ENCODE data around the gene KRTAP9-3.
"Not testable (repeated sequence)": the region's sequence is repeated elsewhere in the genome, so short reads cannot be mapped to it uniquely, and the experiment has no call there.

Gene KRTAP9-3

GRCh38 chr17:41232399-41233105 lies at the start of gene KRTAP9-3:
KRTAP9-3 (plus strand) TSS chr17:41232449; CDS start chr17:41232502, 53 bp downstream.
- DNase-seq, result not testable (repeated sequence)

DNA sequence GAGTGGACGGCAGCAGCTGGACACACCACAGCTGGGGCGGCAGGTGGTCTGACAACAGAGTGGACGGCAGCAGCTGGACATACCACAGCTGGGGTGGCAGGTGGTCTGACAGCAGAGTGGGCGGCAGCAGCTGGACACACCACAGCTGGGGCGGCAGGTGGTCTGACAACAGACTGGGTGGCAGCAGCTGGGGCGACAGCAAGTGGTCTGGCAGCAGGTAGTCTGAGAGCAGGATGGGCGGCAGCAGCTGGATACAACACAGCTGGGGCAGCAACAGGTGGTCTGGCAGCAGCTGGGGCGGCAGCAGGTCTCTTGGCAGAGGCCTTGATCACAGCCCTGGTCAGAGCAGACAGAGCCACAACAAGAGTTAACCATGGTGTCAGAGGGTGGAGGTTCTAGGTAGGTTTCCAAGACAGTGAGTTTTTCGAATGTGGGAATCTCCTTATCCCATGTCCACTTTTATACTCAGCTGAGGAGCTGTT lies 47.7 kb upstream of the KRTAP9-3 start, which contains the start of gene KRTAP4-1:
KRTAP4-1 (minus strand) TSS at position 432 of the 482 bp plus-strand sequence; CDS start at position 375, 57 bp downstream.
- DNase-seq, result no peak

- DNase-seq, result no peak
Observed at GRCh38 chr17:41185001-41185400, 47.2 kb upstream of the KRTAP9-3 start.

GRCh38 chr17:41186872-41187271 lies 45.4 kb upstream of the KRTAP9-3 start:
- DNase-seq, result no peak

- DNase-seq, result not testable (repeated sequence)
Observed at GRCh38 chr17:41189837-41190318, 42.4 kb upstream of the KRTAP9-3 start, which contains the start of gene KRTAP9-1. KRTAP9-1 (plus strand) TSS chr17:41189887; CDS start chr17:41189887, 0 bp downstream.

DNA sequence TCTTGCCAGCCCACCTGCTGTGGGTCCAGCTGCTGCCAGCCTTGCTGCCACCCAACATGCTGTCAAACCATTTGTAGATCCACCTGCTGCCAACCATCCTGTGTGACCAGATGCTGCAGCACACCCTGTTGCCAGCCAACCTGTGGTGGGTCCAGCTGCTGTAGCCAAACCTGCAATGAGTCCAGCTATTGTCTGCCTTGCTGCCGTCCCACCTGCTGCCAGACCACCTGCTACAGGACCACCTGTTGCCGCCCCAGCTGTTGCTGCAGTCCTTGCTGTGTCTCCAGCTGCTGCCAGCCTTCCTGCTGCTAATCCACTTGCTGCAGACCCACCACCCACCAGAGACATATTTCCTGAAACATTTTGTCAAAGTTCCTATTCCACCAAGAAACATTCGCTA lies 41.9 kb upstream of the KRTAP9-3 start:
- DNase-seq, result no peak

GRCh38 chr17:41196068-41196467 lies 36.2 kb upstream of the KRTAP9-3 start:
- DNase-seq, result no peak

DNA sequence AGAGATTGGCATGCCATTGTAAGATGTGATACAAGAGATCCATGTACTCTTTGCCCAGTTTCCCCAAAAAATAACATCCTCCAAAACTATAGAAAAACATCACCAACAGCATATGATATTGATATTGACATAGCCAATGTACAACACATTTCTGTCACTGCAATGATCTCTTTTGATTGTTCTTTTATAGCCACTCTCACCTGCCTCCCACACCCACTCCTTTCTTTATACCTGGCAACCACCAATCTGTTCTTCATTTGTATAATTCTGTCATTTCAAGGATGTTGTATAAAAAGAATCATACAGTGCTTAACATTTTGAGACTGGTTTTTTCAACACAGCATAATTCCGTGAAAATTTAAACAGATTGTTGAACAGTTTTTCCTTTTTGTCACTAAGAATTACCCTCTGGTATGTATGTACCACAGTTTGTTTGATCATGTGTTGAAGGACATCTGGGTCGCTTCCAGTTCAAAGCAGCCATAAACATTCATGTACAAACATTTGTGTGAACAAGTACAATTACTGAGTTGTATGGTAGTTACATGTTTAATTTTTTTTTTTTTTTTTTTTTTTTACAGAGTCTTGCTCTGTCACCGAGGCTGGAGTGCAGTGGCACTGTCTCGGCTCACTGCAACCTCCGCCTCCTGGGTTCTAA lies 32.7 kb upstream of the KRTAP9-3 start:
- DNase-seq, result no peak

- DNase-seq, result no peak
Observed at GRCh38 chr17:41211845-41212466, 20.3 kb upstream of the KRTAP9-3 start.

- no peak for DNase-seq
Observed at GRCh38 chr17:41212524-41213169, 19.6 kb upstream of the KRTAP9-3 start.

GRCh38 chr17:41215681-41216080 lies 16.6 kb upstream of the KRTAP9-3 start:
- DNase-seq, result no peak

- no peak for DNase-seq
Observed at GRCh38 chr17:41223821-41224220, 8.4 kb upstream of the KRTAP9-3 start.

GRCh38 chr17:41226051-41226450 lies 6.2 kb upstream of the KRTAP9-3 start:
- no peak for DNase-seq

DNA sequence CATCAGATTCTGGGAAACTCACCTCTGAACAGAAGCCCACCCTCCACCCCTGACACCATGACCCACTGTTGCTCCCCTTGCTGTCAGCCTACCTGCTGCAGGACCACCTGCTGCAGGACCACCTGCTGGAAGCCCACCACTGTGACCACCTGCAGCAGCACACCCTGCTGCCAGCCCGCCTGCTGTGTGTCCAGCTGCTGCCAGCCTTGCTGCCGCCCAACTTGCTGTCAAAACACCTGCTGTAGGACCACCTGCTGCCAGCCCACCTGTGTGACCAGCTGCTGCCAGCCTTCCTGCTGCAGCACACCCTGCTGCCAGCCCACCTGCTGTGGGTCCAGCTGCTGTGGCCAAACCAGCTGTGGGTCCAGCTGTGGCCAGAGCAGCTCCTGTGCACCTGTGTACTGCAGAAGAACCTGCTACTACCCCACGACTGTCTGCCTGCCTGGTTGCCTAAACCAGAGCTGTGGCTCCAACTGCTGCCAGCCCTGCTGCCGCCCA lies 5.6 kb upstream of the KRTAP9-3 start, which contains the start of gene KRTAP9-2:
KRTAP9-2 (plus strand) TSS at position 51 of the 498 bp plus-strand sequence; CDS start at position 58, 7 bp downstream.
- not testable (repeated sequence) for DNase-seq

DNA sequence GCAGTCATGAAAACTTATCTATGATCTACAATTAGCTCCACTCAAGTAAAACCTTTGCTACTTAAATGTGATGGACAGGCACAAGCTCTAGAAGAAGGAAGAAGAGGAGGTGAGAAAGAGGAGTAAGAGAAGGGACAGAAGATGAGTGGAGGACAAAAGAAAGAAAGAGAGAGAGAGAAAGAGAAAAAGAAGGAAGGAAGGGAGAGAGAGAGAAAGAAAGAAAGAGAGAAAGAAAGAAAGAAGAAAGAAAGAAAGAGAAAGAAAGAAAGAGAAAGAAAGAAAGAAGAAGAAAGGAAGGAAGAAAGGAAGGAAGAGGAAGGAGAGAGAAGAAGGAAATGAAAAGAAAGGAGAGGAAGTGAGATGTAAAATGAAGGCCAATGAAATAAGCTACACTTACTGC lies 2.2 kb upstream of the KRTAP9-3 start:
- DNase-seq, result no peak

DNA sequence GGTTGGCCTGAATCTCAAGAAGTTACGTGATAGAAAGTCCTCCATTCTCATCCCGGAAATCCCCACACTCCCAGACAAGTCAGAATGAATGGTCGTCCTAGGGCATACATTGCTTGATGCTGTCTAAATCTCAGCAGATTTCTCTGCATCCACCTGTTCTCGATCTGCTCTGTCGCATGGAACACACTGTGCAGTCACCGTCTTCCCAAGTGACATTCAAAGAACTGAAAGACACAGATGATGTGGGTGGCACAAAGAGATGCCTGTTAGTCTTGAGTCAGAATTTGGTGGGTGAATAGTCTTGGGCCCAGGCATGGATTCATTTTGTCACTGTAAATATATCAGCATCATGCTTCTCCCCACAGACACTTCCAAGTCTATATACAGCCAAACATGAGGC lies 518 bp upstream of the KRTAP9-3 start:
- DNase-seq, result no peak

DNA sequence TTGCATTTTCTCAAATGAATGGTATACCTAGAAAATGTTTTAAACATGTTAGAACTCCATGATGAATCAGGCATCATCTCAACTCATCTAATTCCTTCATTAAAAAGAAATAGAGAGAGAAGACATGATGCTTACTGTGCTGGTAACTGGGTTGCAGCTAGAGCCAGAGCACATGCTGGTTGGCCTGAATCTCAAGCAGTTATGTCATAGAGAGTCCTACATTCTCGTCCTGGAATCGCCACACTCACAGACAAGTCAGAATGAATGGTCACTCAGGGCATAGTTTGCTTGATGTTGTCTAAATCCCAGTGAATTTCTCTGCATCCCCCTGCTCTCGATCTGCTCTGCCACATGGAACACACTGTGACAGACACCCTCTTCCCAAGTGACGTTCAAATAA lies 4.9 kb downstream of the KRTAP9-3 start:
- not testable (repeated sequence) for DNase-seq

DNA sequence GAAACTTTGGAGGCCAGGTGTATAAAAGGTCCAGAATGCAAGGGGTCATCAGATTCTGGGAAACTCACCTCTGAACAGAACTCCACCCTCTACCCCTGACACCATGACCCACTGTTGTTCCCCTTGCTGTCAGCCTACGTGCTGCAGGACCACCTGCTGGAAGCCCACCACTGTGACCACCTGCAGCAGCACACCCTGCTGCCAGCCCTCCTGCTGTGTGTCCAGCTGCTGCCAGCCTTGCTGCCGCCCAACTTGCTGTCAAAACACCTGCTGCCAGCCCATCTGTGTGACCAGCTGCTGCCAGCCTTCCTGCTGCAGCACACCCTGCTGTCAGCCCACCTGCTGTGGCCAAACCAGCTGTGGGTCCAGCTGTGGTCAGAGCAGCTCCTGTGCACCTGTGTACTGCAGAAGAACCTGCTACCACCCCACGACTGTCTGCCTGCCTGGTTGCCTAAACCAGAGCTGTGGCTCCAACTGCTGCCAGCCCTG lies 5.7 kb downstream of the KRTAP9-3 start, which contains the start of gene KRTAP9-8:
KRTAP9-8 (plus strand) TSS at position 51 of the 489 bp plus-strand sequence; CDS start at position 104, 53 bp downstream.
- not testable (repeated sequence) for DNase-seq

DNA sequence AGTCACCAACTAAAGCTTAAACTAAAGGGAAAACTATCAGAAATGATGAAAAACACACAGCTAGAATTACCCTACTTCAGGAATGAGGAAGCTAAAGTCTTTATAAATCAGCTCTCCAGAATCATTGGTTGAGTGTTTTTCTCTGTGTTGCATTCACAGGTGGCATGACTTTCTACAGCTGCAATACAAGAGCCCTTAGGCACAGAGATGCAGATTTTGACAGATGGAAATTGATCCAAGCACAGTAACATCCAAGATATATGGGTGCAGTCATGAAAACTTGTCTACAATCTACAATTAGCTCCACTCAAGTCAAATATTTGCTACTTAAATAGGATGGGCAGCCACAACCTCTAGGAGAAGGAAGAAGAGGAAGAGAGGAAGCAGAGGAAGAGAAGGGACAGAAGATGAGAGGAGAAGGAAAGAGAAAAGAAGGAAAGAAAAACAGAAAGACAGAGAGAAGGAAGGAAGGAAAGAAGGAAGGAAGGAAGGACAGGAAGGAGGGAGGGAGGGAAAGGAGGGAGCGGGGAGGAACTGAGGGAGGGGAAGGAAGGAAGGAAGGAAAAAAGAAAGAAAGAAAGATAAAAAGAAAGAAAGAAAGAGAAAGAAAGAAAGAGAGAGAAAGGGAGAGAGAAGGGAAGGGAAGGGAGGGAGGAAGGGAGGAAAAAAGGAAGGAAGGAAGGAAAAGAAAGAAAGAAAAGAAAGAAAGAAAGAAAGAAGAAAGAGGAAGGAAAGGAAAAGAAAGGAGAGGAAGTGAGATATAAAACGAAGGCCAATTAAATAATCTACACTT lies 14.9 kb downstream of the KRTAP9-3 start:
- not testable (repeated sequence) for DNase-seq

DNA sequence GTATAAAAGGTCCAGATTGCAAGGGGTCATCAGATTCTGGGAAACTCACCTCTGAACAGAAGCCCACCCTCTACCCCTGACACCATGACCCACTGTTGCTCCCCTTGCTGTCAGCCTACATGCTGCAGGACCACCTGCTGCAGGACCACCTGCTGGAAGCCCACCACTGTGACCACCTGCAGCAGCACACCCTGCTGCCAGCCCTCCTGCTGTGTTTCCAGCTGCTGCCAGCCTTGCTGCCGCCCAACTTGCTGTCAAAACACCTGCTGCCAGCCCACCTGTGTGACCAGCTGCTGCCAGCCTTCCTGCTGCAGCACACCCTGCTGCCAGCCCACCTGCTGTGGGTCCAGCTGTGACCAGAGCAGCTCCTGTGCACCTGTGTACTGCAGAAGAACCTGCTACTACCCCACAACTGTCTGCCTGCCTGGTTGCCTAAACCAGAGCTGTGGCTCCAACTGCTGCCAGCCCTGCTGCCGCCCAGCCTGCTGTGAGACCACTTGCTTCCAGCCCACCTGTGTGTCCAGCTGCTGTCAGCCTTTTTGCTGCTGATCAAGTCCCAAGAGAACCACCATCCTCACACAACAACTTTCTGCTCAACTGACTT lies 17.5 kb downstream of the KRTAP9-3 start, which contains the start of gene KRTAP9-4:
KRTAP9-4 (plus strand) TSS at position 51 of the 604 bp plus-strand sequence; CDS start at position 85, 34 bp downstream.
- not testable (repeated sequence) for DNase-seq

Data from C1 segment of cervical spinal cord (tissue), 14 donors.